C4-2B (cell line): ENCODE measurements around the gene RIMS1.

Experiments used
- ZFX ChIP-seq: fragments of 450-650 bp; IDR thresholded peaks from 2 replicates; pipeline ENCODE4 v1.6.1; 2017
- TF ChIP-seq, protein P1 (sequence below): fragments of 450-650 bp; conservative IDR thresholded peaks from 2 replicates; pipeline ENCODE4 v1.5.1; 2017; ENCODE audit warnings: mild to moderate bottlenecking

- TF ChIP-seq, protein P1, sequence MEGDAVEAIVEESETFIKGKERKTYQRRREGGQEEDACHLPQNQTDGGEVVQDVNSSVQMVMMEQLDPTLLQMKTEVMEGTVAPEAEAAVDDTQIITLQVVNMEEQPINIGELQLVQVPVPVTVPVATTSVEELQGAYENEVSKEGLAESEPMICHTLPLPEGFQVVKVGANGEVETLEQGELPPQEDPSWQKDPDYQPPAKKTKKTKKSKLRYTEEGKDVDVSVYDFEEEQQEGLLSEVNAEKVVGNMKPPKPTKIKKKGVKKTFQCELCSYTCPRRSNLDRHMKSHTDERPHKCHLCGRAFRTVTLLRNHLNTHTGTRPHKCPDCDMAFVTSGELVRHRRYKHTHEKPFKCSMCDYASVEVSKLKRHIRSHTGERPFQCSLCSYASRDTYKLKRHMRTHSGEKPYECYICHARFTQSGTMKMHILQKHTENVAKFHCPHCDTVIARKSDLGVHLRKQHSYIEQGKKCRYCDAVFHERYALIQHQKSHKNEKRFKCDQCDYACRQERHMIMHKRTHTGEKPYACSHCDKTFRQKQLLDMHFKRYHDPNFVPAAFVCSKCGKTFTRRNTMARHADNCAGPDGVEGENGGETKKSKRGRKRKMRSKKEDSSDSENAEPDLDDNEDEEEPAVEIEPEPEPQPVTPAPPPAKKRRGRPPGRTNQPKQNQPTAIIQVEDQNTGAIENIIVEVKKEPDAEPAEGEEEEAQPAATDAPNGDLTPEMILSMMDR = no peak
- no peak for TF ChIP-seq ZFX
These were observed 534.1 kb downstream of the RIMS1 start for GRCh38 chr6:72420409-72420808.
